GM19351 (cell line): Measurements from ENCODE around the gene PIP5K1B.

Source experiments
- ATAC-seq: cut with Tn5 transposase; IDR thresholded peaks from one replicate; pipeline ENCODE4 v1.9.1; 2021; ENCODE audit warnings: mild to moderate bottlenecking, moderate library complexity; ENCODE audit not compliant: unreplicated experiment

PIP5K1B gene

DNA sequence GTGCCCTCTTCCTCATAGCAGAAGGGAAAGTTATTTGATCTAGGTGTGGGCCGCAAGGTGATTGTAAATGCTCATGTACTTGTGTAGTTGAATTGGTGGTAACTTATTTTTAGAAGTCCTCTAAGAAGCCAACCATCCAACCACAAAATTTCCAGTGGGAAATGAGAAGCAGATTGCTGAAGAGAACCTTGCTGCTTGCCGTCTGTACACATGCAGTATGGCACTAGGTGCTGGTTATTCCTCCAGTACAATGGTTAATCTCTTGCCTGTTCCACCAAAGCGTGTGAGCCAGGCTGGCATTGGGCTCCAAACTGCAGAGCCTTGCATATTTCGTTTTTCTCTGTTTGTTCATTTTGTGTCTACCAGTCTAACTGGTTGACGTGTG, 28.0 kb downstream of the PIP5K1B start:
- ATAC-seq = no peak

DNA sequence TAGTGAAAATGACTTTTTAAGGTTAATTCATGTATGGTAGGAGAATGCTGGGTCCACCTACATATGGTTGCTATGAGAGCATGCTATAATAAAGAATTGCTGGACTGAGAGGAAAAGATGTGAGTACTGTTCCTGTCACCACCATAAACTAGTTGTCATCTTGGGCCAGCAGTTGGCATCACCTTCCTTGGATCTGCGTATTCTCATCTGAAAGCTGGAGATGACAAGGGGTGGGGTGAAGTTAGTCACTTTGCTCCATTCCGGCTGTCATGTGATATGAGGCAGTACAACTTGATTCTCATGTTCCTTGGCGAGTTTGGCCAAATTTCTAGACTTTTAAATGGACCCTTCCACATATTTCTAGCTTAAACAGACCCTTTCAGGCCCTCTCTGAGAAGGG, 33.3 kb downstream of the PIP5K1B start:
- ATAC-seq = no peak

DNA sequence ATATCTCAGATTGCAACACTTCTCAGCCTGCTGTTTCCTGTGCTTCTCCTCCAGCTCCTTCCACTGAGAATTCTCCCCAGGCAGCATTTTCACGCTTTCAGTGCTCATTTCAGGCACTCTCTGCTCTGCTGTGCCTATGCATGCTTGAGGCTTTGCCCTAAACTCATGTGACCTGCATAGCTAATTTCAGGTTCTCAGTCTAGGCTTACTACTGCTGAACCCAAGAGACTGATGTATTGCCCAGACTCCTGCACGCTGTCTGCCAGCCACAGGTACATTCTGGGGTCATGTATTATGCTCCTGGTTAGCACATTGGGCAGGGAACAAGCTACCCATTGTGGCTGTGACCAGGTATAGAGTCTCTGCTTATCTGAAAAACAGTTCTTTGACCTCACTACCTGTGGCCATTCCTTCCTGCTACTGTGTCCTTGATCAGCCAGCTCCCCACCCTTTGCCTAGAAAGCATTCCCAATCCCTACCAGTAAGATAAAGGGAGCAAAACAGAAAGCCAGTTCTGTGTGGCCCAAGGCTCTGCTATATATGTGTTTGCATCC, 34.7 kb downstream of the PIP5K1B start:
- ATAC-seq = no peak

DNA sequence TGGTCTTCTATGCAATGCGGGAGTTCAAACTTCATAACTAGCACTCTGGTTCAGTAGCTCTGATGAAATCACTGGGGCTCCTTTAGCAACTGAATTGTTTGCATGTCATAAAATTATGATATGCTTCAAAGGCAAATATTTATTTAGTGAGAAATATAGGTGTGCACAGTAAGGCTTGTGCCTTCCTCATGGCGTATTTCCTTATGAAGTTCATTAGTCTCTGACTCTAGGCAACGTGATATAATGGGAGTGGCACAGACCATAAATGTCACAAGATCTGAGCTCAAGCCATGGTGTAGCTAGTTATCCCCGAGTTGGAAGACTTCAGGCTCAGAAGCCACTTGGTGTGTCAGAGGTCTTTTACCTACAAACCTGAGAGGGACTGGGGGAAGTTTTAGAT, 35.5 kb downstream of the PIP5K1B start:
- ATAC-seq = no peak

DNA sequence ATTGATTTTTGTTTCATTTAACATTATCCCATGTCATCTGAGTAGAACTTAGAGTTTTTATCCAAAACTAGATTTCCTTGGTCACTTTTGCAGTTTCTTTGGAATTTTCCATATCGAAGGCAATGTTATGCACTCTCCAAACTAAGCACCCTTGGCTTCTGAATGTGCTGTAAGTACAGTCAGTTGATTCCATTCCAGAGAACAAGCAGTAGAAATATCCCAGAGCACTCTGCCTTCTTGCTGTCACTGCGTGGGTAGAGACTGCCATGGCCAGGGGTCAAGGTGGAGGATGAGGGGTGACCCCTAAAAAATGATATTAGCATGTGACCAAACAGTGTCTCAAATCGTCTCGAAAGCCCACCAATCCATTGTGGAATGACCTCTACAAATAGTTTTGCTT, 36.2 kb downstream of the PIP5K1B start:
- ATAC-seq = no peak

DNA sequence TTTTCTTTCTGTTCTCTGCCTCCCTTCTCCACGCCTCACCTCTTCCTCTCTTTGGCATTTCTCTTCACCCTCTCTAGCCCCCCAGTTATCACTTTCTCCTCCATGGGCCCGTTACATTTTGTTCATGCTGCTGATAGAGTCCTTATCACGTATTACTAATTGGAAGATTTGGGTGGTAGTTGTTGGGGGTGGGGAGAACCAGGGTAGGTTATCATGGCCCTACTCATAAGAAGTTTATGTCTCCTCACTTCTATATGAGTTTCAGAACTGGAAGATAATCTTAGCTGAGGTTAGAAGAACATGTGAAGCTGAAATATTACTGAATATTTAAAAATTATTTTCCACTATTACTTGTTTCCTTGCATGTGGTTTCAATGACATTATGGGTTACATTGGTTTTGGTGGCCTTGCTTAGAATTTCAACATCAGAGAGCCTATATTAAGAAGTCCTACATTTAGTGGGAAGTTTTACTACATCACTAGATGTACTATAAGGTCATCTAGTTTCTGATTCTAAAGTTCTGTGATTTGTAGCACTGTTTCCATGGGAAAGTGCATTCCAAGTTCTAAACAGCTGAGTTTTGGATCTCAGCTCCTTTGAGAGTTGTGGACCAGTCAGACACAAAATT, 36.8 kb downstream of the PIP5K1B start:
- no peak for ATAC-seq

DNA sequence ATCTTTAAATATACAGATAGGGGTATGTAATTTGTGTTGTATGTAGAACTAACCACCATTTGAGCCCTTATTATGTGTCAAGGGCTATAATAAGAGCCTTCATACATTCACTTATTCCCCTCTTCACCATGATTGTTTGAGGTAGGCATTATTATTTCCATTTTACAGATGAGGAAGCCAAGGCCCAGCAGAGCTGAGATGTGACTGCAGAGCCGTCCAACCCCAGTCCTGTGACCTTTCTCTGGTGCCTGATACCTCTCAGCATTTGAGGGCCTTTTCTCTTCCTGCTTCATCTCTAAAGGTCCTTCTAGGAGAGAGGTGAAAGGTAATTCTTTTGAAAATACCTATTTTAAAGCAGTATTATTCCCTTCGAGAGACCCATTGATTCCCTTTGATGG, 37.3 kb downstream of the PIP5K1B start:
- ATAC-seq = no peak

DNA sequence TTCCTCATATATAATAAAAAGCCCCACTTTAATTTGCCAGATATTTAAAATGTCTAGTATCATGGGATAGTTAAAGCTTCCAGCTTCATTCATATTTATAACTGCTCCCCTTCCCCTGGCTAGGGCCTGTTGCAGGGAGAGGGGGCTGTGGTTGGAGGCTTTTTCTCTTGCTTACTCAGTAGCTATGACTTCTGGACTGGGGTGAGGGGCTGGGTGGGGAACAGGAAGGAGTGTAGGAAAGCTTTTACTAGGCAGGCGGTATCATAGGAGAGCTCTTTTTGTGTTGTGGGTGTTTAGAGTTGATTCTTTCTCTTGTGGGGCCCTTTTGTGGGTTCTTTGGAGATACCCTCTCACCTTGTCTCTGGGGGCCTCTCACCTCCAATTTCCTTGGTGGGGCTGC, 39.4 kb downstream of the PIP5K1B start:
- no peak for ATAC-seq

DNA sequence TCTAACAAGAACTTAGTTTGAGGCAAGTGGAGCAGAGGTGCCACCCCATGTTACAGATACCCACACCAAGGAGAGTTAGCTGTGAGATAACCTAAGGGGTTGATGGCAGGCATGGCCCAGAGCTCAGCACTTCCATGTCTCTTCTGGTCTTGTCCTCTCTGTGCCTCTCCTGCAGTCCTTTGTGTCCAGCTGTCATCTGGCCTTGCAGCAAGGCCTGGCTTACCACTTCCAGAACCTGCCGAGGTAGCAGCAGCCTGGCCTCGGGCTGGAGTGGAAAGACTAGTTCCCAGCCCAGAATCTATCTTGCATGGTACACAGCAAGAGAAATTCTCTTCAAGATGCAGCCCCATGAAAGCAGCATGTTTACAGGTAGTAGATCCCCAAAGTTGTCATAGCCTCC, 41.5 kb downstream of the PIP5K1B start:
- no peak for ATAC-seq

DNA sequence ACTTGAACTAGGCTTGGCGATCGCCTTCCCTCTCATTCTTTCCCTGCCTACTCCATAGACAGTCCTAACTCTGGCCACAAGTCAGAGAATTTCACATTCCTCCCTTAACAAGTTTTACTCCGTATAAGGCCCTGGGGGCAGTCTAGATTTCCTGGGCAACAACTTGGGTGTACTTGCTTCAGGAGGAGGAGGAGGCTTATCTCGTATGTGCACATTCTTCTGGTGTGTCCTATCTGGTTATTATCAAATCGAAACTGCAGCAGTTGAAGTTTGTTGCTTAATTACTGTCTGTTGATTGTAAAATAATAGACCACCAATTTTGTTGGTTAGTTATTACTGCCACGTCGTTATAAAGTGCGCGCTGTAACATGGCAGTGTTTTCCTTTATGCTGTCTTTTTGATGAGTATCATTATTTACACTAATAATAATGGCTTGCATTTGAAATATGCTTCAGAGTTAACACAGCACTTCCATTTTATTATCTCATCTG, 42.0 kb downstream of the PIP5K1B start:
- no peak for ATAC-seq

DNA sequence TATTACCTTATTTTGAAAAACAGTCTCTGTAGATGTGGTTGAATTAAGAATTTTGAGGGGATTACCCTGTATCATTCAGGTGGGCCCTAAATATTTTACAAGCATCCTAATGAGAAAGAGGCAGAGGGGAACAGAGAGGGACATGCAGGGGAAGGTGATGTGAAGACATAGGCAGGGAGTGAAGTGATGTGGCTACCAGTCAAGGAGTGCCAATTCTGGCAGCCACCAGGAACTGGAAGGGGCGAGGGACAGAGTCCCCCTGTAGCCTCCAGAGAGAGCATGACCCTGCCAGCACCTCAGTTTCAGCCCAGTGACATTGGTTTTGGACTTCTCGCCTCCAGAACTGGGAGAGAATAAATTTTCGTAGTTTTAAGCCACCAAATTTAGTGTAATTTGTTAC, 44.1 kb downstream of the PIP5K1B start:
- ATAC-seq = no peak

DNA sequence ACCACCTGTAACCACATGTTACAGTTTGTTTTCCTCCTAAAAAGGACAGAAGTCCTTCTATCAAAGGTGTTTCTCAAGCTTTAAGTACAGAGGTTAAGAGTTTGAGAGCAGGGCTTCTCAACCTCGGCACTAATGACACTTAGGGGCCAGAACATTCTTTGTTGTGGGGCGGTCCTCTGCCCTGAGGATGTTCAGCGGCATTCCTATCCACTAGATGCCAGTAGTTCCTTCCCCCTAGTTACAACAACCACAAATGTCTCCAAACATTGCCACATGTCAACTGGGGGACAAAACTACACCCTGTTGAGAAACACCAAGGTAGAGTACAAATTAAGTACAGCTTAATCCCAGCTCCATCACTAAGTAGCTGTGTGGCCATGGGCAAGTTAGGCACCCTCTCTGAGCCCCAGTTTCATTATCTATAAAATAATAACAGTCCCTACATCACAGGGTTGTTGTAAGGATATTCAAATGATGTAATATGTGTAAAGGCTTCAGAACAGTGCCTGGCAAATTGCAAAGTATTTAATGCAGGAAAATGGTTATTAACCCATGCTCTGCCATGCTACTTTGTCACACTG, 44.6 kb downstream of the PIP5K1B start:
- ATAC-seq = no peak

DNA sequence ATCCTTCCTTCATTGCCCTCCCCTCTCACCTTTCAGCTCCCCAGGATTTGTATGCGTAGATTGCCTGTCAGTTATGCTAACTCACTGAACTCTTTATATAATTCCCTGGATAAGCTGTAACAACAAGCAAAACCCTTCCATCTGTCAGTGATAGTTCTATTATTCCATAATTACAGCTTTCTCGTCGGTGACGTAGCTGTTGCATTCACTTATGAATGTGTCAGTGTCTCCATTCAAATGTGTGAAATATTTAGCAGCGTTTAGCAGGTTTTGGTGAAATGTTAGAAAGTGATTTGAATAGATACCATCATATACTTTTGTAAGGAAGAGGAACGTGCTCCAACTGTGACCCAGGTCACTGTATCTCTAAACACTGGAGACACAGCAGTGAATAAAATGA, 45.2 kb downstream of the PIP5K1B start:
- no peak for ATAC-seq

DNA sequence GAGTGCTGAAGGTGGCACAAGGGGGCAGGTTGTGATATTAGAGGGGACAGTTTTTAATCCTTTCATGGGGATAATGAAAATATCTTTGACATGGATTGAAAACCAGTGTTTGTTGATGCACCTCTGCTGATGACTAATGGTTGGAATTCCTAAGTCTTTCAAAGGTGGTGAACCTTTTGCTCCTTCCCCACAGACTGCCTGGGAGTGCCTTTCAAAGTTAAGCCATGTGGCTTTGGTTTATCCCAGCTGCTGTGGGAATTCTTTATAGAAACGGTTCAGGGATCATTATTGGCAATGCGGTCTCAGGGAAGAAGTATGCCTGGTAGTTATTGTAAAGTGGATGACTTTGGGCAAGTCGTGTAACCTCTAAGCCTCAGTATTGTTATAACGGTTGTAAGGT, 45.7 kb downstream of the PIP5K1B start:
- ATAC-seq = no peak

DNA sequence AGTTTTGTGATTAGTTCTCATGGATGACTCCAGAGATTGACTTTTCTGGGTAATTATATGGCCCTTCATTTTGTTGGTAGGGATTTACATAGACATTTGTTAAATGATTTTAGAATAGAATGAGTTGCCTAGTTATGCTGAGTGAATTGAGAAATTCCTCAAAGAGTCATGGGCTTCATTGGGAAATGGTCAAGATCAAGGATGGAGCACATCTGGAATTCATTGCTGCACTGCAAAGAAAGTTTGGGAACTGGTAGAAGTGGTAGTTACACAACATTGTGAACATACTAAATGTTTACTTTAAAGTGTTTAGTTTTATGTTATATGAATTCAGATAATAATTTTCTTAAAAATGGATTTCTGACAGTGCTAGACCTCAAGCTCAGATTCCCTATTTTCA, 46.5 kb downstream of the PIP5K1B start:
- no peak for ATAC-seq

DNA sequence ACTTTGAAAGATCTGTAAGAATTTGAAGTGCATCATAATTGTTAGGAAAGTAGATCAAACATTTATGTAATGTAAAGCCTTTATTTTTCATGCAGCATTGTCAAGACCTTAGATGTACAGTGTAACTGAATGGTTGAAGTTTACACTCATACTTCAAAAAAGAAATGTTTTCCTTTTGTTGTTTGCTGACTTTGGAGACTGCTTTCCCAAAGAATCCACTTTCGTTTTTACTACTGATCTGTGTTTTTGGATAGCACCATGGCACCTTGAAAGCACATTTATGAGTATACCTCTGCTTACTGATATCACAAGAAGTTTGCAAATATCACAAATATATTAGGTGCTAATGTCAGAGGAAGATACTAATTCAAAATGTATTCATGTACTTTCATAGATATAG, 50.0 kb downstream of the PIP5K1B start:
- no peak for ATAC-seq

DNA sequence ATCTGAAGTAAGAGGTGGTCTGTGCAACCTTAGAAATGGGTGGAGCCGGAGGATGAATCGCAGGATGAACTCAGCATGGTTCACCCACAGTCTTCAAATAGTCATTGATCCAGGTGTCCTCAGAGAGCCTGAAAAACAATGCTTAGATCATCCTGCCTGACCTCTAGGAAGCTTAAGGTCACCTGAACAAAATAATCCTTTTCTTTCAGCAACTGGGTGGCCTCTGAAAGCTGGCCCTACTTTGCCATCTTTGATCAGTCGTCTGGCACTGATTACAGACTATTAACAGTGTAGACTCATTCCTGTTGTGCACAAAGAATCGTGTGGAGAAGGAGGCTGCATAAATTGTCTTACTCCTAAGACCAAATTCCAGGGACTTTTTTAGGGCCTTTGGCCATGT, 50.7 kb downstream of the PIP5K1B start:
- no peak for ATAC-seq

DNA sequence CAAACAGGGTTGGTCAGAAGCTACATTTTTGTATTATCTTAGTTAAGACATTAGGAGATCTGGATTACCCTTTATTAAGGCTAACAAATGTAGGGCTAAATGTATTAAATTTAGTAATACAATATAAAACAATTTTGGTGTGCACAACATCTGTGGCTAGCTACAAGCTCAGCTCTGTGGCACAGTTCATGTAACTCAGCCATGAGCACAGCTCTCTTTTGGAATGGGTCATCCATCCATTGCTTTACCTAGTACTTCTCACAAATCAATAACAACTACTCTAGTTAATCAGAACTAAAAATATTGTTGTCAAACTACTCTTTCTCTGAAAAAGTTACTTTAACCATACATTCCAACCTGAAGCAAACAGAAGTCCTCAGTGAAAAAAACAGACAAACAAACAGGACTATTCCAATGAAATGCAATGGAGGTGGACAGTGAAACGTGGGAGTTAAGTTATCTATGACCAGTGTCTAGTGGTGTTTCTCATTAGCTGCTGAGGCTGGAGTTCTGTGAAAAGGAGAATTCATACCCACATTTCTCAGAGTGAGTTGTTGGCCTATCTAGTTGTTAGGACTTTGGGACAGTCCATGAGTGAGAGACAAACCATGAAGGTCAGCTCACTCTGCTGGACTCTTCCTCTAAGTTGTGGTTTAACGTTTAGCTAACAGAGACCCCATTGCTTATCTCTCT, 55.1 kb downstream of the PIP5K1B start:
- no peak for ATAC-seq

DNA sequence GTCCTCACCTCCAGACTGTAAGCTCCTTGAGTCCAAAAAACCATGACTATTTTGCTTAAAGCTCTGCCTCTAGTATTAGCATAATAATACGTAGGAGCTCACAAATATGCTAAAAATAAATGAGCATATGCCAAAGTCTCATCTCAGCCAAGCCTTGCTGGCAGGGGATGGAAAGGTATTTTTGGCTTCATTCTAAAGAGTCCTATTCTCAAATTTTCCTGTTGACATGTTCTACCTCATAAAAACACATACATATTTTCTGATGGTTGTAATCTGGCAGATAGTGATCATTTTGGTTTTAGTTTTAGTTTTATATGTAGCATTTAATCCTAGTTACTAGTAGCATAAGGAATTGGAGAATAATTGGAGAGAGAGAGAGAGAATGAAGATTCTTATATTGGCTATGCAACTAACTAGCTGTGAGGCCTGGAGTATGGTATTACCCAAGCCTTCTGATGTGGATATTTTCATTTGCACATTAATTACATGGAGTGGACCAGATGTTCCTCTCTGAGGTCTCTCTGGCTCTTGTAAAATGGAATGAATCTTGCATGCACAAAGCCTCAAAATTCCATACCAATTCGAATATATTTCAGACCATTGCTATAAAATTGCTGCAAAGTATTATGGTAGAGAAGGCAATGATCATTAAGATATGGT, 55.8 kb downstream of the PIP5K1B start:
- no peak for ATAC-seq

DNA sequence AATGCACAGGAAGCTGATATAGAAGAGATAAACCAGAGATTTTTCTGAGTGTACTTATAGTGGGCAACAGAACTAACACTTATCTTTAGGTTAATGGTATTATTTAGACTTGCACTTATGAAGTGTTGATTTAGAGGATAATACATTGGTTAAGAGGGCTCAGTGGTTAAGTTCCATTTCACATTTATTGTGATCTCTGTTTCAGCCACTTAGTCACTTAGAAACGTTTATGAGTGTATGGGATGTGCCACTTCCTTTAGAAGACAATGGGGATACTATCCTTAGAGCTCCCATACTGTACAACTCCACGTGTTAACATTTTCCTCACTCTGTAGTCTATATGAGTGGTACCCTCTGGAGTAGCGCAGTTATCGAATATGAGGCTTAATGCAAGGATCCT, 57.5 kb downstream of the PIP5K1B start:
- ATAC-seq = peak; percentile 37

DNA sequence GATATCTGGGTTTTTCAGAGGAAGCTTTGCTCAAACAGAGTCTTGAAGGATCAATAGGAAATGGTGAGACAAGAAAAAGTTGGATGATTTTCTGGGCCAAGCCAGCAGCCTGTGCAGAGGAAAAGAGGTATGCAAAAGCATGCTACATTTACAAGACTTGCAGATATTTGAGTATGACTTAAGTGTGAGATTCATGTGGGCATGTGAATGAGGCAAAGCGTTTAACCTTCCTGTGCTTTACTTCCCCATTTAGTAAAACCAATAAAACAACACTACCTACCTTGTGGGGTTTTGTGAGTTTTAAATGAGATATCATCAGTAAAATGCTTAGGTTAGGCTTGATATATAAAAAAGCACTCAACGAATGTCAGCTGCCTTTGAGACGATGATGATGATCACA, 58.1 kb downstream of the PIP5K1B start:
- ATAC-seq = peak; percentile 90

DNA sequence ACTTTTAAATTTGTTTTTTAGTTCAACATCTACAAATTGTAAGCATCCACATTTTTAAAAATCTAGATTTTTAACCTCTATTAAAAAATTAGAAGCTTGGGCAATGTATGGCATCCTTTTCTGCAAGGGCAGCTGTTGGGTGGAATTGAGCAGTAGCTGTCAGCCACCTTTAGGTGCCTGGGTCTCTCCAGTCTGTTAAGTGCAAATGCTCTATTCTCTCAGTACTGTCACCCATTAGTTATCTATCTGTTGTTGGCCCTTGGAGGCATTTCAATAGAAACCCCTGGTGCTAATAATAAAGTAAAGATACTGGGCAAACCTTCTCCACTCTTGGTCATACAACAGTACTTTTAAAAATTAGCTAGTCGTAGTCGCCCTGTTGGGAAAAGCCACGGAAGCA, 63.6 kb downstream of the PIP5K1B start:
- no peak for ATAC-seq
